Tibial artery (tissue), 4 donors: ENCODE measurements around the gene SPSB2.

Experiments
- DNase-seq, 2 donors: peaks; one replicate each; pipeline ENCODE4 v3.0.0-alpha.2; 2019
- H3K27ac ChIP-seq, 2 donors: fragments of 200-600 bp; sonication (generic) in 1 of 2; 1 replicate in 1 of 2; 2 replicates in 1 of 2; pipeline ENCODE4 v1.5.1; 2018 to 2019; ENCODE audit warnings: mild to moderate bottlenecking in 1 of 2
- H3K27me3 ChIP-seq, 2 donors: fragments of 200-600 bp; sonication (generic) in 1 of 2; one replicate each; pipeline versions ENCODE4 v1.5.1 to v1.6.0; 2016 to 2019
- H3K36me3 ChIP-seq, 3 donors: fragments of 200-600 bp; sonication (generic) in 2 of 3; one replicate each; pipeline ENCODE4 v1.5.1; 2016 to 2019; ENCODE audit warnings: mild to moderate bottlenecking in 2 of 3
- H3K4me1 ChIP-seq, 4 donors: fragments of 200-600 bp; sonication (generic) in 2 of 4; 1 replicate in 3 of 4; 2 replicates in 1 of 4; pipeline ENCODE4 v1.5.1; 2016 to 2019
- H3K4me3 ChIP-seq, 2 donors: fragments of 200-600 bp; sonication (generic) in 1 of 2; 1 replicate in 1 of 2; 2 replicates in 1 of 2; pipeline ENCODE4 v1.5.1; 2018 to 2019; ENCODE audit warnings: mild to moderate bottlenecking in 2 of 2
- H3K9me3 ChIP-seq, 3 donors: fragments of 200-600 bp; sonication (generic) in 1 of 3; one replicate each; pipeline ENCODE4 v1.5.1; 2016 to 2019
- CTCF ChIP-seq, 2 experiments: fragments of 200-600 bp in 1 of 2; fragments of 450-650 bp in 1 of 2; IDR thresholded peaks; one replicate each; pipeline ENCODE4 v1.5.1; 2017 to 2019; ENCODE audit warnings: antibody characterized with exemption in 2 of 2, mild to moderate bottlenecking in 1 of 2, moderate library complexity in 1 of 2
- intact Hi-C: fragments of 100-400 bp; cut with DNase I; formaldehyde crosslinking; loops from one replicate; pipeline ENCODE4 v1.15.0; 2023; ENCODE audit warnings: low total_unique reads

The SPSB2 gene

GRCh38 chr12:6873094-6874014 is at the start of gene SPSB2:
Gene SPSB2 (minus strand): TSS chr12:6873303. CDS start chr12:6872901, 402 bp downstream.
- H3K9me3 ChIP-seq, result no peaks in the 10 kb centered on the region
- peaks cover 10 to 28% (median 21%) of the 10 kb centered on the region in 3 donors for H3K36me3 ChIP-seq
- peak within 1 kb of the TSS; percentile 86 to 88 for H3K27ac ChIP-seq
- peak; percentile 96 to 99 for DNase-seq
- peak within 1 kb of the TSS; percentile 73 to 76 for H3K4me3 ChIP-seq
- H3K27me3 ChIP-seq, result no peaks in the 10 kb centered on the region
- TF ChIP-seq CTCF (IDR thresholded peaks at IDR 0.05), result no peak
- peaks cover 0 to 48% (median 37%) of the 10 kb centered on the region in 4 donors for H3K4me1 ChIP-seq
- intact Hi-C loops, result no loop called here

- no peak overlapping the region for H3K4me3 ChIP-seq
- DNase-seq, result peak in 1 of 2 donors; percentile 62
- H3K9me3 ChIP-seq, result no peaks in the 10 kb centered on the region
- intact Hi-C loops, result no loop called here
- no peak for TF ChIP-seq CTCF (IDR thresholded peaks at IDR 0.05)
- no peak overlapping the region for H3K27ac ChIP-seq
- no peaks in the 10 kb centered on the region for H3K27me3 ChIP-seq
- peaks cover 7 to 35% (median 26%) of the 10 kb centered on the region in 4 donors for H3K4me1 ChIP-seq
- H3K36me3 ChIP-seq, result peaks cover 0 to 61% (median 22%) of the 10 kb centered on the region in 3 donors
Observed at GRCh38 chr12:6921996-6922946, 49.2 kb upstream of the SPSB2 start.

- Histone ChIP-seq H3K4me1 (peaks cover 7 to 28% (median 23%) of the 10 kb centered on the region in 4 donors), H3K27me3 (no peaks in the 10 kb centered on the region), H3K36me3 (peaks cover 0 to 68% (median 28%) of the 10 kb centered on the region in 3 donors), H3K9me3 (no peaks in the 10 kb centered on the region), H3K4me3 (no peak overlapping the region), H3K27ac (no peak overlapping the region)
- intact Hi-C loops, result no loop called here
- DNase-seq, result peak in 1 of 2 donors; percentile 51
- no peak for TF ChIP-seq CTCF (IDR thresholded peaks at IDR 0.05)
Observed at GRCh38 chr12:6921539-6921938, 48.4 kb upstream of the SPSB2 start.

GRCh38 chr12:6919588-6919987 is 46.5 kb upstream of the SPSB2 start:
- Histone ChIP-seq H3K27ac (no peak overlapping the region), H3K27me3 (no peaks in the 10 kb centered on the region), H3K9me3 (no peaks in the 10 kb centered on the region), H3K4me1 (peaks cover 0 to 22% (median 17%) of the 10 kb centered on the region in 4 donors), H3K4me3 (no peak overlapping the region), H3K36me3 (peaks cover 0 to 74% (median 30%) of the 10 kb centered on the region in 3 donors)
- intact Hi-C loops, result no loop called here
- DNase-seq, result peak in 1 of 2 donors; percentile 63
- TF ChIP-seq CTCF (IDR thresholded peaks at IDR 0.05), result no peak

- no peaks in the 10 kb centered on the region for H3K9me3 ChIP-seq
- H3K27me3 ChIP-seq, result no peaks in the 10 kb centered on the region
- H3K36me3 ChIP-seq, result peaks cover 0 to 61% (median 30%) of the 10 kb centered on the region in 3 donors
- H3K27ac ChIP-seq, result no peak overlapping the region
- peak in 1 of 2 donors; percentile 51 for DNase-seq
- peaks cover 0 to 19% (median 16%) of the 10 kb centered on the region in 4 donors for H3K4me1 ChIP-seq
- intact Hi-C loops, result no loop called here
- no peak for TF ChIP-seq CTCF (IDR thresholded peaks at IDR 0.05)
- H3K4me3 ChIP-seq, result no peak overlapping the region
Observed at GRCh38 chr12:6917491-6918231, 44.6 kb upstream of the SPSB2 start.
